ENCODE data around the gene NBAS.

GRCh38 chr2:15472133-15472532 is 89.0 kb downstream of the NBAS start:
- TF ChIP-seq CHD4 (IDR thresholded peaks at IDR 0.05; ENCODE audit: borderline replicate concordance) = no peak
- no peak for TF ChIP-seq NR3C1 (IDR thresholded peaks at IDR 0.05)
- no peak for TF ChIP-seq POLR2A (IDR thresholded peaks at IDR 0.05; ENCODE audit: low read length)
- no peak for TF ChIP-seq CTCF (IDR thresholded peaks at IDR 0.05)
- no peak for TF ChIP-seq BCL3 (IDR thresholded peaks at IDR 0.05)
- TF ChIP-seq PBX3 (IDR thresholded peaks at IDR 0.05) = no peak
- no peak for TF ChIP-seq JUNB (IDR thresholded peaks at IDR 0.05)
- TF ChIP-seq REST (IDR thresholded peaks at IDR 0.05) = no peak
- no peak for TF ChIP-seq ELK1 (IDR thresholded peaks at IDR 0.05; ENCODE audit: low read depth, low read length)
- TF ChIP-seq RAD21 (conservative IDR thresholded peaks at IDR 0.05 in 1 of 2, IDR thresholded peaks at IDR 0.05 in 1 of 2) = no peak

Data from A549 (cell line).